Measurements from ENCODE around the gene MFNG.

Gene MFNG

GRCh38 chr22:37443977-37444376 is 42.2 kb downstream of the MFNG start:
- no peak for DNase-seq

- no peak for DNase-seq
These were observed 43.1 kb downstream of the MFNG start for GRCh38 chr22:37443086-37443485.

GRCh38 chr22:37442537-37442936 is 43.6 kb downstream of the MFNG start:
- peak; percentile 17 to 42 for DNase-seq

- no peak for DNase-seq
These were observed 44.0 kb downstream of the MFNG start for GRCh38 chr22:37442135-37442534.

DNA sequence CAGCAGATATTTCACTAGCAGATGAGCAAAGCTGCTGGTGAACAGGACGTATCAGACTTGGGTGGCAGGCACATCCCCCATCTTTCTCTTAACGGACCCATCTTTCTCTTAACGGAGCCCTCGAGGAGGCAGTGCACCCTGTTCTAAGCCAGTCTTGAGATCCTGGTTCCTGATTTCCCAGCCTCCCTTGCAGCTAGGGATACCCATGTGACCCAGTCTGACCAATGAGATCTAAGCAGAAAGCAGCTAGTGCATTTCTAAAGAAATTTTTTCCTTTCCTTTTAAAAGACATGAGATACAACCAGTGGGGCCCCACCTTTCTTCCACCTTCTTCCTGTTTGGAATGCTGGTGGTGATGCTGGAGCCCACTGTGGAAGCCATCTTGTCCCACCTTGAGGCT is 45.3 kb downstream of the MFNG start:
- DNase-seq, result no peak

DNA sequence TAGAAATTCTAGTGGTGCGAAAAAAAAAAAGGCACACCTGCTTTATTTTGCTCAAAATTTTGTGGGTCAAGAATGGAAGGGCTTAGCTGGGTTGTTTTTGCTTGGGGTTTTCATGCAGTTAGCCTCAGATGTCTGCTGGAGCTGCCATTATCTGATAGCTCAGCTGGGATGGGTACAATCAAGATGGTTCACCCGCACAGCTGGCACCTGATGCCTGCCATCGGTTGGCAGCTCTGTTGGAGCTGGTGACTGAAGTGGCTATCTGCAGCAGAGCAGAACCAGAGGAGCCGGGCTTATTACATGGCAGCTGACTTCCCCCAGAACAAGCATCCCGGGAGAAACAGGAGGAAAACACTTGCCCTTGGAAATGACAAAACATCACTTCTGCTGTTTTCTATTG is 46.8 kb downstream of the MFNG start:
- no peak for DNase-seq

DNA sequence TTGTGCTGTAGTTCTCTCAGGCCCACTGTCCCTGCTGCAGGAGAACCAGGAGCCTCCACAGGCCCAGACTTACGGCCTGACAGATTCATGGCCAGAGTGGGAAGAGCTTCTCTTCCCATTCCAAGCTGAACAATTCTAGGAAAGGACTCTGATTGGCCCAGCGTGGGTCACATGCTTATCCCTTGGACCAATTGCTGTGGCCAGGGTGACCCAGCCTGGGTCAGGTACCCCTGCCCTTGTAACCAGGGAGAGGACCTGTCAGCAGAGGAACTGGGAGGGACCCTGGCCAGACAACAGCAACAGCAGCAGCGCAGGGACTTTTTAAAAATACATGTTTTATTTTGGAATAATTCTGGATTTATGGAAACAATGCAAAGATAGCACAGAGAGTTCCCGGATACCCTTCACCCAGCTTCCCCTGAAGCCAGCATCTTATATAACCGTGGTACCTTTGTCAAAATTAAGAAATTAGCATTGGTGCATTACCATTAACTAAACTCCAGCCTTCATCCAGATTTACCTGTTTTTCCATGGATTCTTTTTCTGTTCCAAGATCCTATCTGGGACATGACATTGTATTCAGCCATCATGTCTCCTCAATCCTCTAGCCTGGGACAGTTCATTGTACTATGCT is 50.1 kb downstream of the MFNG start:
- no peak for DNase-seq

GRCh38 chr22:37433786-37434185 is 52.4 kb downstream of the MFNG start:
- no peak for DNase-seq

- DNase-seq, result no peak
These were observed 53.5 kb downstream of the MFNG start for GRCh38 chr22:37432708-37433054.

GRCh38 chr22:37431801-37432707 is 54.1 kb downstream of the MFNG start:
- DNase-seq, result peak; percentile 22 to 61

GRCh38 chr22:37431366-37431765 is 54.8 kb downstream of the MFNG start:
- DNase-seq, result no peak

DNA sequence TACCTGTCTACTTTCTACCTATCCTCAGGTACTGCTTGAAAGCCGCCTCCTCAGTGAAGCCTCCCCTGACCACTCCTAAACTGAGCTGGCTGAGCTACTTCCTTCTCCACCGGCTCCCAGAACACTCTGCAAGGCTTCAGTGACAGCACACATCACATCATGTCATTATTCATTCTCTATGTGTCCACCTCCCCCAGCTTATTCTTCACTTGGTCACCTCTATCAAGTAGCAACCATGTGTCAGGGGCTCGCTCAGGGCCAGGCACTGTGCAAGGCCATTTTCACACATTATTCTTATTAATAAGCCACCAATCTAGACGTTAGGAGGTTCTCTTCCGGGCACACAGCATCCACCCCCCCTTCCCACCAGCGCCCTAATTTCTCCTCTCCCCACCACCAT is 55.2 kb downstream of the MFNG start:
- DNase-seq, result no peak

DNA sequence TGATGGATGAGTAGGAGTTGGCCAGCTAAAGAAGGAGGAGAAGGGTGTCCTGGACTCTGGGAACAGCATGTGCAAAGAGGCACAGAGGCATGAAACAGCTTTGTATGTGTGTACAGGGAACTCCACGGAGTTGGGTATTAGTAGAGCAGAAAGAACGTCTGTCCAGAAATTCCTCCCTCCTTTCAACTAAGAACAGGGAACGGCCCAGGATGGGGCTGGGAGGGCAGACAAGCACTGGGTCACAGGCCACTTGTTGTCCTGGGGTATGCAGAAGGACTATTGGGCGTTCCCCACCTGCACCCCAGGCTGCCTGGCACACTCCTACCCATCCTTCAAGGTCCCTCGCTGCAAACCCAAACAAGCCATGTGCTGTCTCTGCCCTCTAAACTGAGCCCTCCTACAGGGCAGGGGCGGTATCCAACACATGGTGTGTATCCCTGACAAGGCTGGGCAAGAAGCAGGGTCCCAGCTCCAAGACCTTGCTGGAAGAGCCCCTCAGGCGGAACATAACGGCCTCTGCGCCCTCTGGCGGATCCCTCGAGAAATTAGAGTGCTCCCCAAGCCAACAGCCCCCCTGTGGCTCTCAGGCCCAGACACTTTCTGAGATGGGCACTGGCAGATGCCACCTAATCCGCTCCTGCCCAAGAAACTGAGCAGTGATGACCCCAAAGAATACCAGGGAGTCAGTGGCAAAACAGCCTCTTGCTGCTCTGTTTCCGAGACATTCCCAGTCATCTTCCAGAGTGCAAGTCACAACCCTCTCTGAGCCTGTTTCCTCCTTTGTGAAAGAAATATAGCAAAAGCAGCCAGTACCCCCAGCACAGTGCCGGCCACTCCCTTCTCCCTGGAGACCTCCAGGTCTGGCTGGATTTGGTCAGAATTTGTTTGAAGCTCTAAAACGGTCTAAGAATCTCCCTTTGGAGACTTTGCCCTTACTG is 57.3 kb downstream of the MFNG start:
- DNase-seq, result peak in 1 of 2 experiments; percentile 10

DNA sequence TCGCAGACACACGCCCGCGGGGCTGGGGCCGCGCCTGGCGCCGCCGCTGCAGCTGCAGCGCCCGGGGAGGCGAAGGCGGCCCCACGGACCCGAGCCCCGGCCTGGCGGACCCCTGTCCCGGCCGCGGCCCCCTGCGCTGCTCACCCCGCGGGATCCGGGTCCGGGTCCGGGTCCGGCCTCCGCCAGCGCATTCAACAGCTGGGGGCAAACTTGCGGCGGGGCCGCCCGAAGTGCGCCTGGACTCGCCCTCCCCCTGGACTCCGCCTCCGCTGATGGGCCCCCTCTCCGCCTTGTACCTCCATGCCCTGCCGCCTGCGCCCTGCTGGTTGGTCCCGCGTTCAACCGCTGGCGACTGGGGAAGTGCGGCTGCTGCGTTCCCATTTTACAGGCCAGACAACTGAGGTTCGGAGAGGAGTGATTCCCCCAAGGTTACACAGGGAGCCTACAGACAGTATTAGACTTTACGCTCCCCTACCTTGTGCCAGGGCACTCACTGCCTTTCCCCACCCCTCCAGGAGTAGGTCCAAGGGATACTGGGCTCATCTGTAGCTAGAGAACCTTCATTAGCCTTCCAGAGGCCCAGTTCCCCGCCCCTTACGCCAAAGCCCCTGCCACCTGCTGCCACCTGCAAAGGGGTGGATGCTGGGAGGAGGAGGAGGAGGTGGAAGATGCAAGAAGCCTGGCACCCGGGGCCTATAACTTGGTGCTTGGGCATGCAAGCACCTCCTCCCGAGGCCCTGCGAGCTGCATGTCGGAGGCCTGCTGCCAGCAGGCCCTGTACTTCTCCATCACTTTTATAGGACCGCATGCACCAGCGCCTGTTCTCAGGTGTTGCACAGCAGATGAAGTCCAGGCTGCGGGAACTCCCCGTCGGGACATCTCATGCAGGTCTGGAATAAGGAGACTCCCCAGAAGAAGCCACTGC is 58.2 kb downstream of the MFNG start:
- DNase-seq, result no peak

DNA sequence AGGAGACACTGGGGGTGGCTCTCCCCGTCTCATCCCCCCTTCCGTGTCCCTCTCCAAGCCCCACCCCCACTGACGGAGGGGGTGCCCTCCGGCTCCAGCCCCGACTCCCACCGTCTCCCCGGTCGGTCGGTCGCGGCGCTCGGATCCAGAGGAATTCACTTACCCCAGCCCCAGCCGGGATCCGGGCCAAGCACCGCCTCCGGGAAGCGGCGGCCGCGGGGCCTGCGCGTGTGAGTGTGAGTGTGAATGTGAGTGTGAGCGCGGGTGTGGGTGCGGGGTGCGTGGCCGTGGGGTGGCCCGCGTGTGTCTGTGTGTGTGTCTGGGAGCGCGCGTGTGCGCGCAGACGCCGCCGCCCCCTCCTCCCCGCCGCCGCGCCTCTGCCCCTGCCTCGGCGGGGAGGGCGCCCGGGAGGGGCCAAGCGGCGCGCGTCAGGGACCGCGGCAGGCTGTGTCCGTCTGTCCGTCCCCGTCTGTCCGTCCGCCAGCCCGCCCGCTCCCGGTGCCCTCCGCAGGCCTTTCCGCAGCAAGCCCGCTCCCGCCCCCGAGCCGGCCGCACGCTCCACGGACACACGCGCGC is 59.0 kb downstream of the MFNG start, which contains the start of gene ELFN2:
TSS of gene ELFN2 (minus strand) at position 345 of the 576 bp plus-strand sequence. CDS start 51,945 bp downstream, outside the sequence.
- DNase-seq, result no peak

GRCh38 chr22:37426706-37427134 is 59.5 kb downstream of the MFNG start:
- no peak for DNase-seq

DNA sequence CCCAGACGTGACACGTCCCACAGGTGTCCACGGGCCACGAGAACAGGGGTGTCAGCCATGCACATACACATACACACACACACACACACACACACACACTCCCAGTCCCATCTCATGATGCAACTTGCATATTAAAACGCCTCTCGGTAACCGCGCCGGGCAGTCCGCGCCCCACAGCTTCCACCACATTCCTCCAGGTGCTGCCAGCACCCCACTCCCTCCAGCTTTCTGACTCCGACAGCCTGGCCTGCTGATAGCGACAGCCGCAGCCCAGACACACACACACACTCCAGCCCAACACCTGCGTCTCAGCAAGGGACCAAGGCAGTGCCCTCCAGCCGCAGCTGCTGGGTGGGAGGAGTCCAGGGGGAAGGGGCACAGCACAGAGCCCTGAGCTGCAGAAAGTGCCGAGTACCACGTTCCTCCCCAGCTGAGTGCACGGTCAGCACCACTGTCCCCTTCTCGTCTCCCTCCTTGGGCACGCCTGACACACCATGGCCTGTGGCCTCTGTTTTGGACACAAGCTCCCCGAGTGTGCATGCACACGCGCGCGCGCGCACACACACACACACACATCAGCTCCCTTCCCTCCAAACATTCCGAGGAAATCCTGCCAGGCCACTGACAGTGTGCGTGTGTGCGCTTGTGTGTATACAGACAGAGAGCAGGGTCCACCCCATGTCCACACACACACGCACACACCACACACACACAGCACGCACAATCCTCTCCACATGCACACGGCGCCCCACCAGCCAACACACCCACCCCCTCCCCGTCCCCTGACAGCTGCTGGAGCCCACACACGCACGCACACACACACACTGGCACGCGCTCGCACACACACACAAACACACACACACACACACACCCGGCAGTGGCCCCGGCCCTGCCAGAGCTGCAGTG is 60.1 kb downstream of the MFNG start:
- no peak for DNase-seq

DNA sequence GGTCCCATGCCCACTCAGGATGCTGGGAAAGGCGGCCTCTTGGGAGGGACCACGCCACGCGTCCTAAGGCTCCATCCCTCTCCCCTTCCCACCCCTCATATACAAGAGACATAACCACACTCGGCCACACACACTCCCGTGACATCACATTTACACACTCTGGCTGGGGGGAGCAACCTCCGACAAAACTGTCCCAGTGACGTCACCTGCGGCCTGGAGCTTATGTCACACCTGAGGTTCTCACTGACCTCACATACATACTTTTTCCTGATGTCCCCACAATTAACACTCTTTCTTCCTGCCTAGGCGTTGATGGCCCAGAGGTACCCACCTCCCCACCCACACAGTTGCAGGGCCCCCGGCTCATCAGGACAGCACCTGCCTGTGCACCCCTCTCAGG is 60.8 kb downstream of the MFNG start:
- DNase-seq, result no peak

DNA sequence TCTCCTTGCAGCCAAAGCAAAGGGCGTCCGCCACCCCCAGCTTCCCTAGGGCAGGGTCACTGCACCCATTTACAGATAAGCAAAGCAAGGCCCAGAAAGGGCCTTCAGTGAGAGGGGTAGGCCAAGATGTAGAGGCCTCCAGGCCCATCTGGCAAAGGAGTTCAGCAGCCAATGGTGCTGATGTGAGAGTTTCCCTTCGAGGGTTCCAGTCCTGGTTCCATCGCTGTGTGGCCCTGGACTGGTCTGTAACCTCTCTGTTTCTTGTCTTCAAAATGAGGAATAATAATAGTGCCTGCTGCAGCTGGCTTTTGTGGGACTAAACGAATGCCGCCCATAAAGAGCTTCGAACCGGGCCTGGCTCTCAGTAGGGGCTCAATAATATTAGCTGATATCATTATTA is 62.9 kb downstream of the MFNG start:
- DNase-seq, result no peak

DNA sequence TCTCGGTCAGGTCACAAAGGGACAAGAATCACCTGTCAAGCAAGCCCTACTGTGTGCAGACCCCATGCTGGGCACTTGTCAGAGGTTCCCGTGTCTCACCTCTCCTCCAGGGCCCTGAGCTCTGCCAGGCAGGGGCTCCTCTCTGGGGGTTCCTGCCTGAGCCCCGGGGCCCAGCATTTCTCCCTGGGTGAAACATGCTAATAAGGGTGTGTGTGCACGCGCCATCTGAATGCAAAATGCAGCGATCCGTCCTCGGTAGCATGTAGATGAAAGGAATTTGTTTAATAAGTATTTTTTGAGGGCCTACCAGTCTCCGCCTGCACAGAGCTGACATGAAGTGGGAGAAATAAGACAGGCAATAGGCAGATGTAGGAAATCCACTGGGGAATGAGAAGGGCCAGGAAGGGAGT is 64.7 kb downstream of the MFNG start:
- DNase-seq, result no peak
